CD4-positive, alpha-beta T cell (primary cell): ENCODE results near the gene DYNLRB1. TPM values are rescaled to one million over a fixed set of nuclear protein-coding genes. Genes with fewer than 3 reads are reported as not detected.

Experiments
- ATAC-seq: fragments of 200-7000 bp; cut with Tn5 transposase; one replicate; pipeline ENCODE4 v1.10.0; 2022; ENCODE audit warnings: mild to moderate bottlenecking; ENCODE audit not compliant: poor library complexity
- CTCF ChIA-PET: fragments of 350-600 bp; sonication (Branson Sonifier 250); formaldehyde crosslinking; loops from one replicate; lab custom pipeline; 2021; ENCODE audit warnings: antibody characterized with exemption, inconsistent platforms; lab: Charles Lee
- POLR2A ChIA-PET: fragments of 350-600 bp; sonication (Branson Sonifier 250); formaldehyde crosslinking; loops from one replicate; lab custom pipeline; 2021; ENCODE audit warnings: antibody characterized with exemption, inconsistent platforms; lab: Charles Lee
- DNase-seq, 14 experiments: peaks; one replicate each; pipeline ENCODE4 v3.0.0-alpha.2; 2013 to 2020; ENCODE audit warnings: mixed read lengths in 2 of 14
- H3K27ac ChIP-seq, 2 donors: one replicate each; pipeline versions ENCODE4 v1.5.1 to v1.7.0; 2013; ENCODE audit warnings: low read length in 2 of 2, low read depth in 1 of 2, mild to moderate bottlenecking in 1 of 2
- H3K27me3 ChIP-seq, 2 experiments: 1 replicate in 1 of 2; 2 replicates in 1 of 2; pipeline versions ENCODE4 v1.6.1 to v1.7.0; 2013; ENCODE audit warnings: low read length in 2 of 2, control low read depth in 1 of 2, mild to moderate bottlenecking in 1 of 2, moderate library complexity in 1 of 2; ENCODE audit not compliant: insufficient read depth in 2 of 2, control insufficient read depth in 1 of 2
- H3K36me3 ChIP-seq: one replicate; pipeline ENCODE4 v1.6.1; 2013; ENCODE audit warnings: low read length, control low read depth; ENCODE audit not compliant: insufficient read depth
- H3K4me1 ChIP-seq: one replicate; pipeline ENCODE4 v1.6.1; 2013; ENCODE audit warnings: low read length, control low read depth; ENCODE audit not compliant: insufficient read depth
- H3K4me3 ChIP-seq: one replicate; pipeline ENCODE4 v1.5.1; 2013; ENCODE audit warnings: mild to moderate bottlenecking, low read length, moderate library complexity
- H3K9me3 ChIP-seq, 2 experiments: 1 replicate in 1 of 2; 2 replicates in 1 of 2; pipeline versions ENCODE4 v1.6.1 to v1.7.0; 2013; ENCODE audit warnings: low read length in 2 of 2, mild to moderate bottlenecking in 2 of 2, control low read depth in 1 of 2, moderate library complexity in 1 of 2; ENCODE audit not compliant: control insufficient read depth in 1 of 2, insufficient read depth in 1 of 2
- H3K27ac Mint-ChIP-seq: one replicate; pipeline ENCODE4 v1.8.0; 2020; ENCODE audit warnings: mixed read lengths
- H3K27me3 Mint-ChIP-seq: one replicate; pipeline ENCODE4 v1.8.0; 2021; ENCODE audit warnings: mixed read lengths
- H3K36me3 Mint-ChIP-seq: one replicate; pipeline ENCODE4 v1.8.0; 2021; ENCODE audit warnings: low read depth, mixed read lengths
- H3K4me1 Mint-ChIP-seq: one replicate; pipeline ENCODE4 v1.8.0; 2021; ENCODE audit warnings: low read depth, mixed read lengths
- H3K4me3 Mint-ChIP-seq: one replicate; pipeline ENCODE4 v1.8.0; 2020; ENCODE audit warnings: mild to moderate bottlenecking, mixed read lengths
- H3K9me3 Mint-ChIP-seq: one replicate; pipeline ENCODE4 v1.8.0; 2020; ENCODE audit warnings: mixed read lengths
- intact Hi-C, 2 experiments: fragments of 100-400 bp; cut with DNase I in 1 of 2; cut with micrococcal nuclease in 1 of 2; formaldehyde crosslinking; loops; one replicate each; pipeline versions ENCODE4 v1.15.1 to v1.9.0; 2023 to 2025; cut with DNase I, micrococcal nuclease
- total RNA-seq, 174 experiments: library from RNA in 2 of 174; stranded (reverse) in 2 of 174; gene quantifications; one replicate each; pipeline ENCODE4 v1.2.3 and lab custom pipeline; 2021 to 2026
- TF ChIP-seq, protein P1 (sequence below): fragments of 200-600 bp; IDR thresholded peaks from one replicate; pipeline ENCODE4 v1.8.0; 2022; ENCODE audit warnings: antibody characterized with exemption, mild to moderate bottlenecking

Gene DYNLRB1
- total RNA-seq, 2 experiments from 2014 or later, result 38.3 to 40.3 TPM

DNA sequence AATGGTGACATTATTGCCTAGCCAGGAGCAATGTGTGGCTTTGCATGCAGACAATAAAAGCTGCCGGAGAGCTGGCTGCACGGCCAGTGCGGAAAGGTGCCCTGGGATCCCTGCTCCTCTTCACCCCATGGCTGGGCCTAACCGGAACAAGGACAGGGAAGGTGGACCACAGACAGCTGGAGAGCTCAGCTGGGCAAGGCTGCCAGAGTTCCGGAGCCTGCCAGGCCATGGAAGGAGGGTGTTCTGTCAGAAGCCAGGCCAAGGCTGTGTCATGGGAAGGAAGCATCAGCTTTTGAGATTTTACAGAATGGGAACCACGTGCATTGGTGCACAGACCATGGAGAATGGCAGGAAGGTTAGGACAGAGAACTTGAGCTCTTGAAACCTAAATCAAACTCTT, 67.3 kb downstream of the DYNLRB1 start:
- H3K27ac Mint-ChIP-seq, result no peak overlapping the region

DNA sequence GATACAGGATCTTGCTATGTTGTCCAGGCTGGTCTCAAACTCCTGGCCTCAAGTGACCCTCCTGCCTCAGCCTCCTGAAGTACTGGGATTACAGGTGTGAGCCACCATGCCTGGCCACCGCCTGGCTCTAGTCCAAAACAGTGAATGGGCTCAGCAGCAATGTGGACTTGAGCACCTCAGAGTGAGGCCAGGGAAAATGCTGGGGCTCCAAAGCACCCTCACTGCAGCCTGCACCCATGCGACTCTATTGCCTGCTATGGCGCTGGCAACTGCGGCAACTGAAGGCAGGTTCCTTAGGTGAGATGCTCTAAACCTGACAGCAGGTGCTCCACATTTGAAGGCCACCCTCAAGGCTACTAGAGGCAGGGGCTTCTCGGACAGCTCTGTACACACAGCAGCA, 68.8 kb downstream of the DYNLRB1 start:
- H3K4me1 Mint-ChIP-seq, result peaks cover 11% of the 10 kb centered on the region
- ATAC-seq (no peak), DNase-seq (no peak)
- H3K27me3 Mint-ChIP-seq, result no peaks in the 10 kb centered on the region
- H3K9me3 Mint-ChIP-seq, result no peaks in the 10 kb centered on the region
- TF ChIP-seq, protein P1, sequence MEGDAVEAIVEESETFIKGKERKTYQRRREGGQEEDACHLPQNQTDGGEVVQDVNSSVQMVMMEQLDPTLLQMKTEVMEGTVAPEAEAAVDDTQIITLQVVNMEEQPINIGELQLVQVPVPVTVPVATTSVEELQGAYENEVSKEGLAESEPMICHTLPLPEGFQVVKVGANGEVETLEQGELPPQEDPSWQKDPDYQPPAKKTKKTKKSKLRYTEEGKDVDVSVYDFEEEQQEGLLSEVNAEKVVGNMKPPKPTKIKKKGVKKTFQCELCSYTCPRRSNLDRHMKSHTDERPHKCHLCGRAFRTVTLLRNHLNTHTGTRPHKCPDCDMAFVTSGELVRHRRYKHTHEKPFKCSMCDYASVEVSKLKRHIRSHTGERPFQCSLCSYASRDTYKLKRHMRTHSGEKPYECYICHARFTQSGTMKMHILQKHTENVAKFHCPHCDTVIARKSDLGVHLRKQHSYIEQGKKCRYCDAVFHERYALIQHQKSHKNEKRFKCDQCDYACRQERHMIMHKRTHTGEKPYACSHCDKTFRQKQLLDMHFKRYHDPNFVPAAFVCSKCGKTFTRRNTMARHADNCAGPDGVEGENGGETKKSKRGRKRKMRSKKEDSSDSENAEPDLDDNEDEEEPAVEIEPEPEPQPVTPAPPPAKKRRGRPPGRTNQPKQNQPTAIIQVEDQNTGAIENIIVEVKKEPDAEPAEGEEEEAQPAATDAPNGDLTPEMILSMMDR, result no peak
- H3K9me3 ChIP-seq, result no peaks in the 10 kb centered on the region
- H3K36me3 ChIP-seq, result peaks cover 46% of the 10 kb centered on the region
- H3K27me3 ChIP-seq, result no peaks in the 10 kb centered on the region
- H3K4me3 ChIP-seq, result no peak overlapping the region
- intact Hi-C loops, result no loop called here
- no peak overlapping the region for H3K27ac ChIP-seq
- peaks cover 17% of the 10 kb centered on the region for H3K4me1 ChIP-seq
- H3K36me3 Mint-ChIP-seq, result peaks cover 62% of the 10 kb centered on the region
- H3K27ac Mint-ChIP-seq, result no peak overlapping the region
- ChIA-PET POLR2A (no interaction called here), CTCF (interaction anchor here (0.7 kb wide), 1 partner anchor 153 kb away, joined by 4 read pairs; no protein-coding TSS in a partner anchor)
- no peak overlapping the region for H3K4me3 Mint-ChIP-seq

More for the DNA sequence above, 67.3 kb downstream of the DYNLRB1 start:
- peaks cover 71% of the 10 kb centered on the region for H3K36me3 Mint-ChIP-seq
- TF ChIP-seq, protein P1, result no peak
- peaks cover 19% of the 10 kb centered on the region for H3K4me1 ChIP-seq
- H3K27ac ChIP-seq, result no peak overlapping the region
- ChIA-PET POLR2A (no interaction called here), CTCF (no interaction called here)
- no peaks in the 10 kb centered on the region for H3K27me3 Mint-ChIP-seq
- no peak for DNase-seq
- no peaks in the 10 kb centered on the region for H3K9me3 ChIP-seq
- intact Hi-C loops, result no loop called here
- no peaks in the 10 kb centered on the region for H3K9me3 Mint-ChIP-seq
- no peak overlapping the region for H3K4me3 Mint-ChIP-seq
- no peak overlapping the region for H3K4me3 ChIP-seq
- H3K4me1 Mint-ChIP-seq, result peaks cover 19% of the 10 kb centered on the region
- no peaks in the 10 kb centered on the region for H3K27me3 ChIP-seq
- no peak for ATAC-seq
- H3K36me3 ChIP-seq, result peaks cover 46% of the 10 kb centered on the region

DNA sequence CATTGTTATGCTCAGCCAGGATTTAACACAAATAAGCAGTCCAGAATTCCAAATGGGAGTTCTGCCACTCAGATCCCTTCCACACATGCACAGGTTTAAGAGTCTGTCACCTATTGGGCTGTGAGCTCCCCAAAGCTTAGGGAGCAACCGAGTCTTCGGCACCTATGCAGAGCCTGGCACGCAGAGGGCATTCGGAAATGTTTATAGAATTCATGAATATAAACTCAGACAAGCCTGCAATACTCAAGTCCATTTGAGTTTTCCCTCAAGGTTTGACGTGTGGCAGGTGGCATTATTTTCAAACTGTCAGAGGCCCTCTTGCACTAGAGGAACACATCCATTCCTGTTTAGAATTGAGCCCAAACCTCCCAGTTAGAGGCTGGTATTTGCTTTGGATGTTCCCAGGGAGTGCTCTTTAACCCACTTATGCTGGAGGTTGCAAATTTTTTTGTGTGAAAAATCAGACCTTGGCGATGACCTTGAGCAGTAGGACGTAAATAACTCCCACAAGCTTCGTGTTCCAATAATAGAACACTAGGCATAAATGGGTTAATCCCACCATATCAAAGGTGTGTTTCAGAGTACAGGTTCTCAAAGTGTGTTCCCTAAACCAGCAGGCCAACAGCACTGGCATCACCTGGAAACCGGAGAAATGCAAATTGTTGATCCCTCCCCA, 70.4 kb downstream of the DYNLRB1 start:
- ChIA-PET CTCF (no interaction called here), POLR2A (no interaction called here)
- no peak overlapping the region for H3K27ac Mint-ChIP-seq
- Histone ChIP-seq H3K27me3 (no peaks in the 10 kb centered on the region), H3K4me3 (no peak overlapping the region), H3K4me1 (peaks cover 3% of the 10 kb centered on the region), H3K36me3 (peaks cover 42% of the 10 kb centered on the region), H3K9me3 (no peaks in the 10 kb centered on the region), H3K27ac (no peak overlapping the region)
- H3K27me3 Mint-ChIP-seq, result no peaks in the 10 kb centered on the region
- TF ChIP-seq, protein P1, result no peak
- H3K4me1 Mint-ChIP-seq, result no peaks in the 10 kb centered on the region
- peaks cover 46% of the 10 kb centered on the region for H3K36me3 Mint-ChIP-seq
- H3K9me3 Mint-ChIP-seq, result no peaks in the 10 kb centered on the region
- ATAC-seq (no peak), DNase-seq (no peak)
- H3K4me3 Mint-ChIP-seq, result no peak overlapping the region
- intact Hi-C loops, result no loop called here

Other genes starting within 250 kb of the DYNLRB1 start
- gene AHCY, start 213.1 kb upstream of the DYNLRB1 start, total RNA-seq, result 10 to 100 TPM; 16.7 to 16.9 TPM
- 10 to 100 TPM; 44.2 to 47.0 TPM for gene ITCH, start 153.1 kb upstream of the DYNLRB1 start, total RNA-seq
- gene MAP1LC3A, start 42.3 kb downstream of the DYNLRB1 start, total RNA-seq, result 10 to 100 TPM; 17.5 to 17.7 TPM
- gene PIGU, start 160.7 kb downstream of the DYNLRB1 start, total RNA-seq, result 1 to 10 TPM; 4.6 to 5.5 TPM
- gene TP53INP2, start 187.9 kb downstream of the DYNLRB1 start, total RNA-seq, result 10 to 100 TPM; 65.8 to 72.7 TPM